KG1 (cell line): Measurements from ENCODE around the gene SSR4.
"Not testable (repeated sequence)": the region's sequence is repeated elsewhere in the genome, so short reads cannot be mapped to it uniquely, and the experiment has no call there.

Experiments
- DNase-seq: peaks from one replicate; lab custom pipeline; 2025; lab: John Stamatoyannopoulos, UW

SSR4 gene

DNA sequence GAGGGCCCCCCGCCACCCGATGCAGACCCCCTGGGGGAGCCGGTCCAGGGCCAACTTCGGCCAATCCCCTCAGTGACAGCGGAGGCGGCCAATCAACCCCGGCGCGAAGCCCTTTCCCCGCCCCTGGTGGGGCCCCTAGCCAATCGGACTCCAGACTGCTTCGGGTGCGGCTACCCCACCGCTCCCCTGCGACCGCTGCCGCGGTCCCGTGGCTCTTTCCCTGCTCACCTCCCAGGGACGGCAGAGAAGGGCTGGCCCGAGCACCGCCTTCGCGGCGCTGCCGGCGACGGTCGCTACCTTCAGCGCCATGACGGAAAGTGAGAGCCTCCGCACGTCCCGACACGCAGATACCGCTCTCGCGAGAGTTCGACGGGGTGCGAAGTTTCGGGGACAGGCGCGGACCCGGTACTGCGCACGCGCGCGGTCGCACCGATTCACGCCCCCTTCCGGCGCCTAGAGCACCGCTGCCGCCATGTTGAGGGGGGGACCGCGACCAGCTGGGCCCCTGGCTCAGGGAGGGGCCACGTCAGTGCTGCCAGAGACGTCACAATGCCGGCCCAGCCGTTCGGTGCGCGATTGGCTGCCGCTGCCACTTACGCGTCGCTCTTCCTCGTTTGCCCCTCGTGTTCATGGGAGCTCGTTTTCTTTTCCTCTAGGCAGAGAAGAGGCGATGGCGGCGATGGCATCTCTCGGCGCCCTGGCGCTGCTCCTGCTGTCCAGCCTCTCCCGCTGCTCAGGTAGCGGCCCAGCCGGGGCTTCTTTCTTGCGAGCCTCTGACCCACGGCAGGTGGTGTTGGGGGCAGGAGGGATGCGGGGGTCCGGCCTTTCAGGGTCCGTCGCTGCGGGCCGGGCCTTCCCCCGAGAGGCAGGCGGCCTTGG, at the start of gene SSR4, which contains the start of gene IDH3G:
SSR4 (plus strand) TSS at position 651 of the 879 bp plus-strand sequence; CDS start at position 671, 20 bp downstream.
IDH3G (minus strand) TSS at position 358 of the 879 bp plus-strand sequence; CDS start at position 309, 49 bp downstream.
- DNase-seq: peak; percentile 89

DNA sequence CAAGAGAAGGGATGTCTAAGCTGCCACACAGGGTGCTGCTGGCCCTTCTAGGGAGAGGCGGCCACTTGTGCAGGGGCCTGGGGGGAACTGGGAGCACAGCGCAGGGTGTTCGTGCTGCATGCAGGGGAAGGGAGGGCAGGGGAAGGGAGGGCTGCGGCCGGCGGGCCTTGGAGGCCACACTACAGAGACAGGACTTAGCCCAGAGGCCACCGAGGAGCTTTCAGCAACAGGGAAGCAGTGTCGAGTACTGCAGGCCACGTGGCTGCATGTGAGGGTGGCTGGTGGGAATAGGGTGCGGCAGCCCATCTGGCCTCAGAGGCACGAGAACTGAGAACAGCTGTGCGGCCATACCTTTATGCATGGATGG, 49.4 kb upstream of the SSR4 start:
- not testable (repeated sequence) for DNase-seq

DNA sequence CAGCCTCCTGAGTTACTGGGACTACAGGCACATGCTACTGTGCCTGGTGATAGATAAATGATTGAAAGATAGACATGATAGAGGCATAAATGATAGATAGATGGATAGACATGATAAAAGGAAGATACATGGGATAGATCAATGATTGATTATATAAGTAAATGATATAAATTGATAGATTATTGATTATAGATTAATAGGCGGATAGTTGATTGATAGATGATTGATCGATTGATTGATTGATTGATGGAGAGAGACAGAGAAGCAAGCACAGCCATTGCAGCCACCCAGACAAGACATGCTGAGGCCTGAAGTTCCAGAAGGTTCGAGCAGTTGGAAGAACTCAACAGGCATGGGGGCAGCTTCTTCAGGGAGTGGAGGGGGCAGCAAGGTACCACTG, 48.1 kb upstream of the SSR4 start:
- no peak for DNase-seq

DNA sequence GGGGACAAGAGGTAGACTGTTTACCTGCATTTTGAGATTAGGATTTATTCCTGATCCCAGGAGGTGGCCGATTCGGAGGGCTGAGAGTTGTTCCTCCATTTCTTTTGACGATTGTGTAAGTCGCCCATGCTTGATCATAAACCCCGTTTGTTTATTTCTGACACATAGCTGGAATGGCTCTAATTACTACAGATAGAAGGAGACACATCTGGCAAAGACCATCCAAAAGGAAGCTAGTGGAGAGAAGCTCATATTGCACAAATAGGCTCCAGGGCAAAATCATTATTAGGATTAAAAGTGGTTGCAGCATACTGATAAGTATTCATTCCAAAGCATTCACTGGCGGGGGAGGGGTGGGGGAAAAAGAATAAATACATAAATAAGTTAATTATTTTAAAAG, 47.5 kb upstream of the SSR4 start:
- not testable (repeated sequence) for DNase-seq

DNA sequence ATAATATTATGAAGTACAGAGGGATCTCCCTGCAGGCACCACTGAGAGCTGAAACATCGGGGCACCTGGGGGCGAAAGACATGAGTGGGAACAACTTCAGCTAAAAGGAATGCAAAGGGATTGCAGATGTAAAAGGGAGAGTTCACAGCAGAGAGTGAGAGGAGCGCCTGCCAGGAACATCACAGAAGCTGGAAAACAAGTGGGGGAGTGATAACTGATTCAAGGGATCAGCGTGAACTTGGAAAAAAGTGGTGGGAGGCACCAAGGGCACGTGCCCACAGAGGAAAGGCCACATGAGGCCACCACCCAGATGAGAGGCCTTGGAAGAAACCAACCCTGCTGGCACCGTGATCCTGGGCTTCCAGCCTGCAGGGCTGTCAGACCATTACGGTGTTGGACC, 45.5 kb upstream of the SSR4 start:
- not testable (repeated sequence) for DNase-seq

DNA sequence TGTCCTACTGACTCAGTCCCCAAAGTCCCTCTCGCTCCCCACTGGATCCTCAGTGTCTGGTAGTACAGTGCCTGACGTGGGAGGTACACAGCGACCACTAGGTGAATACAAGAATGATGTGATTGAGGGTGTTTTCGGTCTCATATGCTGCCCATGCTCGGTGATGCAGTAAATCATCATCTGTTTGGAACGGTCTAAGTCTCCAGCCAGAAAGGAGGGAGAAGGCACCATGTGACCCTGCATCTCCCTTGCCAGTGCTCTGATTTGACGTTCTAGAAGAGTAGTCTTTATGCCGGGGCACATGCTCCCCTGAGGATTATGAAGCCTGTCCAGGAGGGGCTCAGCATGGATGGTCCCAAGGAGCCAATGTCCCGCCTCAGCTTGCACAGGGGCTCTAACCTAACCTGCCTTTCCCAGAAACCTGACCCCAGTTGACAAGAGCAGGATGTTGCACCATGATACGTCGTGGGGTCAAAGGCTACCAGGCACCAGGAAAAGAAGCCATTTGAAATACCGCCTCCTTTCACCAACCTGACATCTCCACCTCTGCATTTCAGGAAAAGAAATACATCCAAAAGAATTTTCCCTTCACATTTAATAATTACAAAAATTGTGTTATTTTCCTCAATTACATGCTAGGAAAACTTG, 44.2 kb upstream of the SSR4 start:
- no peak for DNase-seq

DNA sequence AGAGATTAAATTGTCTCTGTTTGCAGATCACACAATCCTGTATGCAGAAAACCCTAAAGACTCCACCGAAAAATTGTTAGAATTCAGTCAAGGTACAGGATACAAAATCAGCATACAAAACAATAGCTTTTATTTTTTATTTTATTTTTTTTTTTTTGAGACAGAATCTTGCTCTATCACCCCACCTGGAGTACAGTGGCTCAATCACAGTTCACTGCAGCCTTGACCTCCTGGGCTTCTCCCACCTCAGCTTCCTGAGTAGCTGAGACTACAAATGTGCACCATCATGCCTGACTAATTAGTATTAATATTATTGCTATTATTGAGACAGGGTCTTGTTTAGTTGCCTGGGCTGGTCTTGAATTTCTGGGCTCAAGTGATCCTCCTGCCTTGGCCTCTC, 39.3 kb upstream of the SSR4 start:
- no peak for DNase-seq

DNA sequence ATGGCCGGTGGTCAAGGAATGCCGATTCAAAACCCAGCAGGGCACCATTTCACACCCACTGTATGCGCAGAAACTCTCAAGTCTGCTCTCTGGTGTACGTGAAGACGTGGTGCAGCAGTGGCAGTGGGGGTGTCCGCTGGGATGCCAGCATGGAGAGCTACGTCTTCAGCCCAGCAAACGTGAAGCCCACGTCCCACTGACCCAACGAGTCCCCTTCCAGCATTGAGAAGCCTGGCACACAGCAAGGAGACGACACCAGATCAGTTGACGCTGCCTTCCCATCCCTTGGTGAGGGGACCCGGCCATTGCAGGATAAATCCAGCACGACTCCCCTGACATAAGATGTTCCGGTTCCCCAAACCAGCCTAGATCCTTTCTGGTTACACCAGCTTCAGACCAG, 32.6 kb upstream of the SSR4 start:
- no peak for DNase-seq

DNA sequence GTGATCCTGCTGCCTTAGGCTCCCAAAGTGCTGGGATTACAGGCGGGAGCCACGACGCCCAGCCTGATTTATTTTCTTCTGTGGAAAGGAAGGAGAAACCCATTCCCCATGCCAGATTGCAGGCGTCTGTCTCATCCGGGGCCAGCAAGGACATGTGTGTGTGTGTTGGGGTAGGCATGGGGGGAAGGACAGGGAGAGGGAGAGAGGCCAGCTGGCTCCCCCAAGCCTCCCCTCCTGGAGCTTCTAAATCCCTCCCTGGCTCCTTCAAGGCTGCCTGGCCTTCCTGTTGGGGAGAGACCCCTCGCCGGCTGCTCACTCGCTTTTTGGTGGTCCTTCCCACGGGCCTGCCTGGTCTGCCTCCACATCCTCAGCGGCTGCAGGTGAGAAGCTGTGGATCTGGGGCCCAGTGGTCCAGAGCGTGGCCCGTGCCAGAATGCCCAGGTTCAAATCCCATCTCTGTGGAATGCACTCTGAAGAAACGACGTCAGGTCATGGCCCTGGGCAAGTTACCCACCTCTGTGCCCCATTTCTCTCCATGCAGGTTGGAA, 31.8 kb upstream of the SSR4 start:
- DNase-seq: no peak

DNA sequence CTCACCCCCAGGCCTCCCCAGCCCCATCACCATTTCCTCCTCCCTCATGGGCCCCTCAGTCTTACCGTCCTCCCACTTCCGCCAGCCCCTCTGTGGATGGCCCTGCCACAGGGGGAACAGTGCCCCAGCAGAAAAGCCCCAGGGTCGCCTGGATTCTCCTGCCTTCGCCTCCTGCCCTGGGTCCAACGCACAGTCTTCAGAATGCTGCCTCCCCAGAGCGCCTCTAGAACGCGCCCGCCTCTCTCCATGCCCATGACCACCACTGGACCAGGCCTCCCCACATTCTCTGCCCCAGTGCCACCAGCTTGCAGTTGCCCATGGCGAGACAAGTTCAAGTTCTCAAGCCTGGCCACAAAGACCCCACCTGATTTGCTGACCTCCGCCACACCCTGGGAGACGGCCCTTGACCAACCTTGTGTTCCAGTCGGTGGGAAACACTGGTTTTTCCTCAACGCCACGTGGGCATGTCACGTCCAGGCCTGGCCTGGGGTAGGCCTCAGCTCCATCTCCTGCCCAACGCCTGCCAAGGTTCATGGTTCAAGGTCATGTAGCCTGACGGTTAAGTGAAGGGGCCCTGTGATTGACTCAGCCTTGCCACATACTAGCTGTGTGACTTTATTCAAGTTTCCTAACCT, 31.1 kb upstream of the SSR4 start:
- DNase-seq: no peak

DNA sequence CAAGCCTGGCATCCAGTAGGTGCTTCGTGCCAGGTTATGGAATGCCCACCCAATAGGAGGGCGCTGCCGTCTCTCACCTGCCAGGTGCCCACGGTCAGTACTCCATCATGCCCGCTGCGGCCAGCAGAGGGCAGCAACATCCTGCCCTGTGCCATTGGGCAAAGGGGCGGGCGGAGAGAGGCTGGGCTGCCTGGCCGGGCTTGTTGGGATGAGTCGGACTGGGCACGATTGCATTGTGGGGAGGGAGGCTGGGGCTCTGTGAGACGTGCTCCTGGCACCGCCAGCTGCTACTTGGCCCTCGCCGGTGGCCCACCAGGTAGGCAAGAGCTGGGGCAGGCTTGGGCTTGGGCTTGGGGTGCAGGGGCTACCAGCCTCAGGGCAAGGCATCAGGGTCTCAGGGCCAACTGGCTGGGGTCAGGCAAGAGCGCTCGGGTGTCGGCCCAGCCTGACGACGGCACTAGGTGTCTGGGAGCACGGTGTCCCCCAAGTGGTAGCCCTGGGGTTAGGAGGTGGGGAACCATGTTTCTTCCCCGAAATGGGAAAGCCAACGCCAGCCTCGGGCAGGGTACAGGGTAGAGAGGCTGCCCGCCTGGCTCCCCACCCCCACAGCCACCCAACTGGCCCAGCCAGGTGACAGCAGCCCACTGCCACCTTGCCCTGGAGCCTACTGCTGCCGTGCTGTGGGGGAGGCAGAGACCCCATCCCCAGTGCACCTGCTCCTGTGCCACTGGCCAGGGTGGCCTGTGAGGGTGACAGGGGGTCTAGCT, 30.3 kb upstream of the SSR4 start, which contains the start of gene PLXNB3:
PLXNB3 (plus strand) TSS at position 261 of the 767 bp plus-strand sequence. CDS start 1,287 bp downstream, outside the sequence.
- peak; percentile 0 for DNase-seq

DNA sequence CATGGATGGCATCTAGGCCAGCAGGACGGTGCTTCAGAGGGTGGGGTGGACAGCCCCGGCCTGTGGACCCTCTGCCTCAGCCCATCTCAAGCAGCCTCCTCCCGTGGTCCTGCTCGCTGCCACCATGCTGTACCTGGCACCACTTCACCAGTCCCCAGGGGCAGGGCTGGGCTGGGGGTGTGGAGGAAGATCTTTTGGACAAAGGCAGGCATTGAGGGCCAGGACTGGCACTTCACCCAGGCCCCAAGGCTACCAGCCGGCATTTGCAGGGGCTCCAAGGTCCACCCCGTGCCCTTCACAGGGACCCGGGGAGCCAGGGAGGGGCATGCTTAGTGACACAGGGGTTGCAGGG, 29.7 kb upstream of the SSR4 start:
- no peak for DNase-seq

DNA sequence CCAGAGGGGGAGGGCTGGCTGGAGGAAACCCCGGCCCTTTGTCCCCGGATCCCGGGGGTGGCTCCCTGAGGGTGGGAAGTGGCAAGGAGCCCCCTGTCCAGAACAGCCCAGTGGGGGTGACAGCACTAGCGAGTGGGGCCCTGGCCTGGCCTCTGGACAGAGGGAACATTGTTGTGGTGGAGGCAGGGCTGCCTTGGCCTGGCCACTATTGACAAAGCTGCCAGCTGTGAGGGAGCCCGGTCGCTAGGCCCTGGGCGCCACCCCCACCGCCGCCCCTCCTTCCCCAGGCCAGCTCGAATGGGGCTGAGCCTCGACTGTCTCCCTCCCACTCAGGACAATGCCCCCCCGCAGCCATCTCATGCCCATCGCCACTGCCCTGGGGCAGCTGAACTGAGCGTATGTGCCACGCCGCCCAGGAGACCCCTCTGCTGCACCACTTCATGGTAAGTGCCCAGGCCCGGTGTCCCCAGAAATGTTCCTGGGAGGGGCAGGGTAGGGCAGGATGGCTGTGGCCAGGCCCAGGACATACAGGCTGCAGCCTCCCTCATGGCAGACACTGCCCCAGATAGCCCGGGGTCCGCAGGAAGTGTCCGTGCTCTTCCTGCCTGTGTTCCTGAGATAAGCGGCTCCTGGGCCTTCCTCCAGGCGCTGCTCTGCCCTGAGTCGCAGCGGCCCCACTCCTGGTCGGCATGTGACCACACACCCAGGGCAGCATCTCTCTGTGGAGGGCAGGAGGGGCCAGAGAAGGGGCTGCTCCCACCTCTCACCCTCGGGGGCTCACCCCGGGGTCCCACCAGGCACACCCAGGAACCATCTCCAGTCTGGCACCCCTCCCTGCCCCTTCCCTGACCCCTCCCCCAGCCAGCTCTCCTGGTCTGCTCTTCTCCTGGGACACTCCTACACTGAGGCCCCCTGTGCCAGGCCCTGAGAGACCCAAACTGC, 29.1 kb upstream of the SSR4 start:
- no peak for DNase-seq

DNA sequence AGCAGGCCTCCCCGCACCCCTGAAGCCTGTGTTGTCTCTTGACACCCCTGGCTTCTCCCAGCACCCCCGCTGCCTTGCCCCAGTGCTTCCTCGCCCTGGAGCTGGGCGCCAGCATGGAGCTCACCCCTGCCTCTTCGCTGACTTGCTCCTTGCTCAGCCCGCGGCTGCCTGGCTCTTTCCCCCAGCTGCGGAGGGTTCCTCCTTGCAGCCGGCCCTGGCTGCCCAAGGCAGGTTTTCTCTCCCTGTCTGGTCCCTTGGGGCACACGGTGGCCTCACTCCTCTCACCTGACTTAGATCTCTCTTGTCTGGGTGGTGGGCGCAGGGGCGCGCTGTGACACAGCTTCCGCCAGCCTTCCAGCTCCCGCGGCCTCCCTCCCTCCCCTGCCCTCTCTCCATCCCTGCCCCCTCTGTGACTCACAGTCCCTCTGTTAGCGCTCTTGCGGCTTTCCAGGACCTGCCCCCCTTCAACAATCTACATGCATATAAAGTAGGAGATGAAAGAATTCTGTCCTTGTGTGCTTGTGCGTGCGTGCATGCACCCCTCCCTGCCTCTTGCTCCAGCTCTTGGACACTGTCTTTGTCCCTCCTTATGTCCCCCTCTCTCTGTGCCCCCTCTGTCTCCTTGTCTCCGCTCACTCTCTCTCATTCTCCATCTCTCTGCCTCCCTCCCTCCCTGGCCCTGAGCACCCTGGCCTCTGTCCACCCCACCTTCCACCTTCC, 28.2 kb upstream of the SSR4 start:
- no peak for DNase-seq

DNA sequence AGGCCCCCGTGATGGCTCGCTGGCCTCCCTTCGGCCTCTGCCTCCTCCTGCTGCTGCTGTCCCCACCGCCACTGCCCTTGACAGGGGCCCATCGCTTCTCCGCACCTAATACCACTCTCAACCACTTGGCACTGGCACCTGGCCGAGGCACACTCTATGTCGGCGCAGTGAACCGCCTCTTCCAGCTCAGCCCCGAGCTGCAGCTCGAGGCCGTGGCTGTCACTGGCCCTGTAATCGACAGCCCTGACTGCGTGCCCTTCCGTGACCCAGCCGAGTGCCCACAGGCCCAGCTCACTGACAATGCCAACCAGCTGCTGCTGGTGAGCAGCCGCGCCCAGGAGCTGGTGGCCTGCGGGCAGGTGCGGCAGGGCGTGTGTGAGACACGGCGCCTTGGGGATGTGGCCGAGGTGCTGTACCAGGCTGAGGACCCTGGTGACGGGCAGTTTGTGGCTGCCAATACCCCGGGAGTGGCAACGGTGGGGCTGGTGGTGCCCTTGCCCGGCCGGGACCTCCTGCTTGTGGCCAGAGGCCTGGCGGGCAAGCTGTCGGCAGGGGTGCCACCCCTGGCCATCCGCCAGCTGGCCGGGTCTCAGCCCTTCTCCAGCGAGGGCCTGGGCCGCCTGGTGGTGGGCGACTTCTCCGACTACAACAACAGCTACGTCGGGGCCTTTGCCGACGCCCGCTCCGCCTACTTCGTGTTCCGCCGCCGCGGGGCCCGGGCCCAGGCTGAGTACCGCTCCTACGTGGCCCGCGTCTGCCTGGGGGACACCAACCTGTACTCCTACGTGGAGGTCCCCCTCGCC, 27.4 kb upstream of the SSR4 start:
- no peak for DNase-seq

DNA sequence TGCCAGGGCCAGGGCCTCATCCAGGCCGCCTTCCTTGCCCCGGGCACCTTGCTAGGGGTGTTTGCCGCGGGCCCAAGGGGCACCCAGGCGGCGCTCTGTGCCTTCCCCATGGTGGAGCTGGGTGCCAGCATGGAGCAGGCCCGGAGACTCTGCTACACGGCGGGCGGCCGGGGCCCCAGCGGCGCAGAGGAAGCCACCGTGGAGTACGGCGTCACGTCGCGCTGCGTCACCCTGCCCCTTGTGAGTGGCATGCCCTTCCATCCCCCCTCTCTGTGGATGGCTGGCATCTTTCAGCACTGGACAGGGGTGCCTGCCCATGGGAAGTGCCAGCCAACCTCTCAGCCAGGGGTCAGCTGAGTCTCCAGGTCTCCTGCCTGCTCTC, 26.8 kb upstream of the SSR4 start:
- DNase-seq: no peak

DNA sequence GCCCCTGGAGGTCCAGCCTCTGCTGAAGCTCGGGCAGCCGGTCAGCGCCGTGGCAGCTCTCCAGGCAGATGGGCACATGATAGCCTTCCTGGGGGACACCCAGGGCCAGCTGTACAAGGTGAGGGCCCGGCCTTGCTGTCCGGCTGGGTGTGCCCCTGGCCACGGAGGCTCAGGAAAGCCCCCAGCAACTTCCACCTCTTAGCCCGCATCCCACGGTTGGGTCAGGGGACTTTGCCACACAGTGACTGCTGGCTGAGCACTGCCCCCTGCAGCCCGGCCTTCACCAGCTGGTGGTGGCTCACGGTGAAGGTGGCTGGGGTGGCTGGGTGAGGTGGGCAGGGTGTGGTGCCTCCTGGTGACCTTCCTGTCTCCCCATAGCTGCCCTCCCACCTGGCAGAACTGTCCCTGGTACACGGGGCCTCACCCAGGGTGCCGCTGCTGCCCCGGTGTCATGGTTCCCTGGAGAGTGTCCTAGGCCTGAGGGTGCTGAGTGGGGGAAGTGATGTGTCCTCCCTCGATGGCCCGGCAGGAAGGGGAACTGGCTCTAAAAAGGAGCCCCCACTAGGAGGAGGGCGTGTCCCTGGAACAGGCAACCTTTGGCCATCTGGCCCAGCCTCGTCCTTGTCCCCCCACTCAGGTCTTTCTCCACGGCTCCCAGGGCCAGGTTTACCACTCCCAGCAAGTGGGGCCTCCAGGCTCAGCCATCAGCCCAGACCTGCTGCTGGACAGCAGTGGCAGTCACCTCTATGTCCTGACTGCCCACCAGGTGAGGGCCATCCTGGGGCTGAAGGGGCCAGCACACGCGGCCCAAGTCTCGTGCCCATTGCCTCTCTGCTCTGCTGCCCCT, 25.9 kb upstream of the SSR4 start:
- DNase-seq: no peak

DNA sequence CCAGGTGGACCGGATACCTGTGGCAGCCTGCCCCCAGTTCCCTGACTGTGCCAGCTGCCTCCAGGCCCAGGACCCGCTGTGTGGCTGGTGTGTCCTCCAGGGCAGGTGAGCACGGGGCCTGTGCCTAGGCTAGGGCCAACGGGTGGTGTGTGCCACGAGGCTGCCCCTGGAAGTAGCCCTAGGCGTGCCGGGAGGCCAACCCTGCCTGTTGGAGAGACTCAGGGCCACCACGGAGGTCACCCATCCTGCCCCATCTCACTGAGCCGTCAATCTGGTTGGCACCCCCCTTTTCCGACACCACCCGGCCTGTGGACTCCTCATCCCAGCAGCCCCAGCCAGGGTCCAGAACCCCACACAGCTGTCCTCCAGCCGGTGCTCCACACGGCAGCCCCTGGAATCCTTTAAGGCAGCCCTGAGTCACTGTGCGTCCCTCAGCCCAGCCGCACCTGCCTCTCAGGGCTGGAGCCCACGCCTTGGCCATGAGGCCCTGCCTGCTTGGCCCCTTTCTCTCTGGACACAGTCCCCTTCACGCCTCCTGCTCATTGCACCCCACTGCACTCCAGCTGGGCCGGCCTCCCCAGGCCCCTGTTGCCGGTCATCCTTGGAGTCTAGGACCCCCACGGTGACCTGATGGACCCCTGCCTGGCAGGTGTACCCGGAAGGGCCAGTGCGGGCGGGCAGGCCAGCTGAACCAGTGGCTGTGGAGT, 25.2 kb upstream of the SSR4 start:
- no peak for DNase-seq
